ENCODE data around the gene KCTD1.

The KCTD1 gene

DNA sequence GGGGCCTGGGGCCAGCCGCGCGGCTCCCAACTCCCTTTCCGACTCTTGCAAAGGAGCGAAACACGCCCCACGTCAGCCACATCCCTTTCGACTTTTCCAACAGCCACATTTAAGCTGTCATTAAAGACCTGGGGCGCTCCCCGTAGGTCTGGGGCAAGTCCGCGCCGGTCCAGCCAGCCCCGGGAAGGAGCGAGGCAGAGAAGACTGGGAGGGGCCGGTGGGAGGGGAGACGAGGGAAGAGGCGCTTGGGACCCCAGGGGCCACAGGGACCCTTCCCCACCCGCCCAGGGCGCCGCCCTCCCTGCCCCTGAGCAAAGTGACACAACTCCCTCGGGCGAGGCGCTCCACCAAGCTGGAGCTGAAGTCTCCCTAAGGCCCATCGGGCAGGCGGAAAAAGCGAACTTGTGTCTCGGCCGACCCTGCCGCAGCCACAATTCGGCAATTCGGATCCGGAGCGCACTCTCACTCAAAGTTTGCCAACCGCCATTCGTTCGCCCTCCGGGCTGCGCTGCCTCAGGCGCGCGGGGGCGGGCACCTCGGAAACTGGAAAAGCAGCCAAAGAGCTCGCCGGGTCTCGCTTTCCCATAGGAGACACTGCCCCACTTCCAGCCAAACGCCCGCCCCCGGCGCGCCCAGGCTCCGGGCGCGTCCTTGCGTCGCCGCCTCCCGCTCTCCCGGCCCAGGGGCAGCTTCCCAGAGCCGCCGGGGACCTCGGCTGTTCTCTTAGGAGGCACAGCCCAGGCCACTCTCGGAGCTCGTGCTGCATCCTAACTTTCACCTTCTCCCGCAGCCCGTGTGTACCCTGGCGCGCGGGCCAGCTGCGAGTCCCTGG, 1.1 kb upstream of the KCTD1 start:
- no peak for DNase-seq

DNA sequence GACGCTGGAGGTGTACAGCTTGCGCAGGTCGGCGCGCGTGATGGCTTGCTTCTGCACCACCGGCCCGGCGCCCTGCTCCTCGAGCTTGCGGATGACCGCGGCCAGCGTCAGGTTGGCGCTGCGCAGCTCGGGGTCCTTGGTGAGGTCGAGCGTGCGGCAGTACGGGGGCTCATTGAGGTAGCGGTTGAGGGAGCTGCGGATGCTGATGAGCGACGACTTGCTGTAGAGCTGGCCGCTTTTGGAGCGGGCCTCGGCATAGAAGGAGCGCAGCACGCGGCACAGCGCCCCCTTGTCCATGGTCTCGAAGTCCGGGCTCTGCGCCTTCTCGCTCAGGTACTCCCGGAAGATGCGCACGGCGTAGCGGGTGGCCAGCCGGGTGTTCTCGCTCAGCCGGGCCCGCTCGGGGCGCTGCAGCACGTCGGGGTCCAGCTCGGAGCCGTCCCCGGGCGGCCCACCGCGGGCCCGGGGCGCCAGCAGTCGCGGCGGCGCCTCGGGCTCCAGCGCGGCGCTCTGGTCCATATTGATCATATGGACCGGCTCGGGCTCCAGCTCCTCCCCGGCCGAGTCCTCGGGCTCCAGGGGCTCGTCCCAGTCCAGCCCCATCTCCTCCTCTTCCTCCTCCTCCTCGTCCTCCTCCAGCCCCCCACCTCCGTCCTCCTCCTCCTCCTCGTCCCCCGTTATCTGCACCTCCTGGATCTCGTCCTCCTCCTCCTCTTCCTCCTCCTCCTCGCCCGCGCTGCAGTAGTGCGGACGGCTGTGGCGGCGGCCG, 523 bp downstream of the KCTD1 start:
- no peak for DNase-seq

DNA sequence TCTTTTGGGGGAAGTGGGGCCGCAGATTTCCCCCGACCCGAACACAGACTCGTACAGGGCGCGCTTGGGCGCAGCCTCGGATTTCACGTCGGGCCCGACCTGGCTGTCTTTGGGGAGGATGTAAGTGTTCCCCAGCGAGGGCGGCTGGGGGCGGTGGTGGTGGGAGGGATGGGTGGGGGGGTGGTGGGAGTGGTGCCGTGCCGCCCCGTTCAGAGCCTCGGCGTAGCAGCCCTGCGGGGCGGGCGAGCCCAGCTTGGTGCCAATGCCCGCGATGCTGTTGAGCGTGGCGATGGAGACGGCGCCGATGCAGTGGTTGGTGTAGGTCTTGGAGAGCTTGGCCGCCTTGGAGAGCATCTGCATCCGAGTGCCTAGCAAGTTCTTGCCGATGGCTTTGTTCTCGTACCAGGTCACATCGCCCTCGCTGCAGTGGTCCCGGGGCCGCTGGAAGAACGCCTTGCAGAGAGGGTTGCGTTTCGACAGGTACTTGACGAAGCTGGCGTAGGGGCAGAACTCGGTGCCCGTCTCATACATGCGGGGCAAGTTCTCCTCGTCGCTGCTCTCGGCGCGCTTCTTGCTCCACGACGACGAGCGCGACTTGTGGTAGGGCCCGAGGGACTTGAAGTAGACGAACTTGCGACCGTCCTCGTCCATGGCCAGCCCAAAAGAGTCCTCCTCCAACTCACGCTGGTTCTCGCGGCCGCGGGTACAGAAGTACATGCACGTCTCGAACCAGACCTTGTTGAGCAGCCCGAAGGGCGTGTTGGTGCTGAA, 1.3 kb downstream of the KCTD1 start:
- no peak for DNase-seq

DNA sequence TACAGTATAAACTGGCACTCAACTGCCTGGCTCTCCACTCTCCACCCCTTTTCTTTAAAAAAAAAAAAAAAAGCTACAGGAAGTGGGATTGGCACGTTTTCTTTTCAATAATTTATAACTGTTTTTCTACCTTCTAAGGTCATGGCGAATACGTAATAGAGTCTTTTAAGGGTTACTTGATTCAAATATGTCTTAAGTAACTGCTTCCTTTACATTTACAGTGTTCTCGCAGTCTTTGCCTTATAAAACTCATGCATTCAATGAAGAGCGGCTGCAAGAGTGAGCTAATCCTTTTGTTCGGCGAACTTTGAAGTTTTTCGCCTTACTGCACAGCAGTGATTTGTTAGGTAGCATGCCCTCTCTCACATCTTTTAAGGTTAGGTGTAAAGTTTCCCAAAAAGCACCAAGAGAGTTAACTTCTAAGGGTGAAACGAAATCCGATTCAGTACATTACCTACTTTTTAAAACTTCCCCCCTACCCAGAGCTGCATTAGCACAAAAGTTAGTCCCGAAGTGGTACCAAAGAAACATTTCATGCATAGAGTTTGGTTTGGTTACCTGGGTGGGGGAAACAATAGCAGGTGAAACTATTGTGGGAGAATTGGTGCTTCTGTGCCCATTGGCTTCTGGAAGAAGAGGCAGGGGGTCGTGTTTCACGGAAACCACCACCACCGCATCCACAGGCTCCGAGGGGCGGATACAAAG, 2.0 kb downstream of the KCTD1 start:
- no peak for DNase-seq

DNA sequence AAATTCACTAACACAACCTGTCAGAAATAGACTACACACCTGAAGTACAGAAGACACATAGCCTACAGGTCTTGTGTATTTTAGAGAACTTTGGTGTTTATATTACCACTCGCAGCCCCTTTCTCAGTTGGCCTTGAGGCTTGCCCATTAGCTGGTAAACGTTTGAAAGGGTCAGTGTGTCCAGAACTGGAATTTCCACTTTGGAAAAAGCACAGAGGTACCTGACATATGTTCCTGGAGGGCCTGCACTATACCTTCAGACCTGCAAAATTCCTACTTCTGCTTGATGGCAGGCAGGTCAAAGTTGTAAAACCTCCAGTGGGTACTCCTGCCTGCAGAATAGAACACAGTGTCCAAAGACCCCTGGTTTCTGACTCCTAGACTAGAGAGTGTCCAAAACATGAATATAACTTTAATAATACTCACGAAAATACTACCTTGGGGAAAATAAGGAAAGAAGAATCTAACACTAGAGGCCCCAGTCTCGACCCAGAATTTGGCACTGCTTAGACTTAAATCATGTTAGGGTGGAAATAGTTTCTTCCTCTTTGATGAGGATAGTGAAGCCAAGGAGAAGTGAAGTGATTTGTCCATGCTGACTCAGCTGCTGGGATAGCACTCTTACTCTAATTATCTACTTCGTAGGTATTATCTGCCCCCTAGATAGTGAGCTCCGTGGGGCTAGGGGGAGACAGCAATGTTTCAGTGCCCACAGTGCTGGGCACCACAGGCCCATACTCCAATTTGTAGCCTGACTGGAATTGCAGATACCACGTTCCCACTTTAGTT, 2.8 kb downstream of the KCTD1 start:
- no peak for DNase-seq

DNA sequence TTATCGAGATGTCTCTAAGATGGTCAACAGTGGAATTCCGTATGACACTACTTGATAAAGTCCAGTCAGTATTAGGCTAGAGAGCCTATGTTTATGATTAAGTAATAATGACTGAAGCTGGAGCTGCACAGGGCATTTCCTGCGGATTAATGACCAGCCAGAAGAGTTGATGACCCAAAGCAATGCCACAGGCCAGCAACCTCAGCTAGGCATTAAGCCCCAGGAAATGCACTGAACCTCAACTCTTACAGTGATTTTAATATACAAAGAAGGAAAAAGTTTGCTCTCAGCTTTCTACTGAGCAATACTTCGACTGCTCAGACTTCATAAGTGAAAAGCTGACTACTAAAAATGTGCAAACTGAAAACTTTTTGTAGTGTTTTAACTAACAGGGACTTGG, 3.9 kb downstream of the KCTD1 start:
- DNase-seq: no peak

DNA sequence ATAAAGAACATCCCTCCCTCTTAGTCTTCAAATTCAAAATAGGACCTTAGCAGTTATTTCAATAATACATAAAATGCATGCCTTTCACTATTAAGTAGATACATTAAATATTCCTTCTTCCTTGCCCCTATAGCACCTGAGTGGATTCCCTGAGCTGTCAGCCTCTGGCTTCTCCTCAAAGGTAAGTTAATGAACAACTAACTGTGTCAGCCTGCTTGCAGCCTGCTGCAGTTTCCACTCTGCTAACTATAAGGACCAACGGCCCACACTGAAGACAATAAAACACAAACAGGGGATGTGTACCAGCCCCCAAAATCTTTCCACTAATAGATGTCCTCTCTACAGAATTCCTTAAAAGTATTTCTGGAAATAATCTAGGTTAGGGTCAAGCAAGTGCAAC, 5.0 kb downstream of the KCTD1 start:
- no peak for DNase-seq

DNA sequence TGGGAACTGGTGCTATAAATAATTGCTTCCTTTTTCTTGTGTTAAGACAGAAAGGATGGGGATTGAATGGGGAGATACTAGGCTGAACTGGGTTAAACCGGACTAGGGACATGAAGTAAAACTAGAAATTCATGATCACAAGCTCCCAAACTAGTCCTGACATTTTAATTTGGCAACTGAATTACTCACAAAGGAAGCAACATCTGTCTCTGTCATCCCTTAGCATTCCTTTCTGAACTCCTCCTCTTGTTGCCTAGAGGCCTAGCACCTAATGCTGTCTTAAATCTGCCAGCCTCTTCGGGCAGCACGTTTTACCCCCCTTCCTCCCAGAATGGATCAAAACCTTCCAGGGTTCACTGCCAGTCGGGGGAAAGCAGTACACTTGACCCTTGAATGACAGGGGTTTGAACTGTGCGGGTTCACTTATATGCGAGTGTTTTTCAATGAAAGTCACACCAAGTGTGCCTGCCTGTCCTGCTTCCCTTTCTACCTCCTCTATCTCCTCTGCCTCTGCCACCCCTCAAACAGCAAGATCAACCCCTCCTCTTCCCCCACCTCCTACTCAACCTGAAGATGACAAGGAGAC, 8.2 kb downstream of the KCTD1 start:
- no peak for DNase-seq

DNA sequence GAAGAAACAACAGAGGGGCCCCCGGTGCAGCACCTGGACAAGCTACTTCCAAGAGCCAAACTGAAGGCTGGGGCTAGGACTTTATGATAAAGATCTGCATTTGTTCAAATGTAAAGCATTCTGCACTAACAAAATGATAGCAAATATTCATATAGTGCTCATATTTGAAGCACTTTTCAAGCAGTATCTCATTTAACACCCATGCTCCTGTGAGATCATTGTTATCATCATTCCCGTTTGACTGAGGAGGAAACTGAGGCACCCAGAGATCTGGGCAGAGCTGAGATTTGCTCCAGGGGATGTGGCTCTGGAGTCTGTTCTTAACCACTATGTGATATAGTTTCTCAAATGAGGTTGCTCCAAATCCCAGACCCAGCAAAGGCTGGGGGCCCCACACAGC, 9.8 kb downstream of the KCTD1 start:
- no peak for DNase-seq

DNA sequence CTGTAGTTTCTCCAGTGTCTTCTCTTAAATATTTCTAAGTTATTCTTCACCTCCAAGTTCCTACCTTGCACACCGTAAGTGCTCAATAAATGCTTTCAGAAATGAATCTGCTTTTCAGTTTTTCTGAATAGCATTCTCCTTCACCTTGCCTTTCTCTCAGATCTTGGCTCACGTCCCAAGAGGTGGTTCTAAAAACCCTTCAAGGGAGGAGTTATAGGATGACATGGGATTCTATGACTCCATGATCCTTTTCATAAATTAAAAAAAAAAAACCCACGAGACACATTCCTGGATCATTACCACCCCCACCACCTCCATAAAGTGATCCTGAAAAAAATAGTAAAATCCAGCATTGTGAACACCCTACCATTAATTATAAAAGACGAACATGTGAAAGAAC, 11.7 kb downstream of the KCTD1 start:
- DNase-seq: no peak

DNA sequence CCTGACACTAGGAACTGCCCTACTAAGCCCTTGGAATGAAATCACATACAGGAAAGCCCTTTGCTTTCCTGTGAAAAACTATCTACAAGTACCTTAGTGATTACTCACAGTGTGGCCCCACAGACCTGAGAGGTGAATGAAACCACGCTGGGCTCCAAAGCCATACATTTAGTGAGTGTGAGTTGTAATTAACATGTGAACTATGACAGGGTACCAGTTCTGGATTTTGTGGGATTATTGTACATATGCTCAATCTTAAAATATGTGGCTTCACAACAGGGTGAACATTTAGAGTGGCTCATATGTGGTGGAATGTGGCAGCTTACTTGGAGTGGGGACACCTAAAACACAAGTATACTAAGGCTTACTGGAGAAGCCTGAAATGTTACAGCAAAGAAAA, 12.3 kb downstream of the KCTD1 start:
- no peak for DNase-seq

DNA sequence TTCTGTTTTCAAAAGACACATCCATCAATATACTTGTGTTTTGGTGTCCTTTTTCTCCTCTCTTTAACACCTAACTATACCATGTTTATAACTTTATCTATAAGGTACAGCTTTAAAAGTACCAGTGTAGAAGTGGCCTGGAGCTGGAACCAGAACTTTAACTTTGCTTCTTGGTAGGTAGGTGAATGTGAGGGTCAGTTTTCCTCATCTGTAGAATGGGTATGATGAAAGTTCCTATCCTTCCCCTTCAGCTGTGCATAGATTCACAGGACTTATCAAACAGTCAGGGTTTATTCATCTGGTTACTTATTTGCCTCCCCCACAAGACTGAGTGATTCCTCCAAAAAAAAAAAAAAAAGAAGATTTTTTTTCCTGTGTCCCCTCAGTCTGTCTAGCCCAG, 12.7 kb downstream of the KCTD1 start:
- DNase-seq: no peak

DNA sequence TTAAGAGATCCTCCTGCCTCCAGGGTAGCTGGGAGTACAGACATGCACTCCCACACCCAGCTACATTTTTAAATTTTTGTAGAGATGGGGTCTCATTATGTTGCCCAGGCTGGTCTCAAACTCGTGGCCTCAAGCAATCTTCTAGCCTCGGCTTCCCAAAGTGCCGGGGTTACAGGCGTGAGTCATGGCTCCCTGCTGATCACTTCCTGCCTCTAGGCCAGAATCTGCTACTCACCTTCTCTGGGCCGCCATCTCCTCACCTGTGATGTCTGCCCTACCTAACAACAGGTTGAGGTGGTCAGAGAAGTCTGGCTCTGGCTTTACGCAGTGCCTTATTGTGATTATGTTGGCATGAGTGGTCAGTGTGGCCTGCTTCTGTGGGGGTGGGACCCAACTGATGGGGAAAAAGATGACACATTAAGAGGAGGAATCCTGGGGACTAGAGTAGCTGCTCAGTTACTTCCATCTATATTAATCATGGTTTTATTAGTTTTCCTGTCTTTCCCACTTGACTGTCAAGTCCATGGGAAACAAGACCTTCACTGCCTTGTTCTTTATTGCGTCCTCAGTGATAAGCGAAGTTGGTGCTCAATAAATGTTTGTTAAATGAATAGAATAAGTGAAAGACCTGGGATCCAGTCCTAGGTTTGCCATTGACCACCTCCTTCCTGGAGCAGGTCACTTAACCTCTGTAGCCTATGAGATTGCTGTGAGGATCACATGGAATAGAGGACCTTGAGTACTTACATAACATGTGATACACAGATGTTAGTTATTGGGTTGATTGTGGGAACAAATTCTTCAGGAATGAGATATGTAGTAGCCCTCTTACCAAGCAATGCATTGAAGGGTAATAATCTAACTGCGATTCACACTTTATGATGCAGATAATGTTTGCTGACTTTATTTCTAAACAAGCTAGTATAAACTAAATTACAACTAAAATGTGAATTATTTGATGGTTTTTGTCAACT, 15.7 kb downstream of the KCTD1 start:
- no peak for DNase-seq

DNA sequence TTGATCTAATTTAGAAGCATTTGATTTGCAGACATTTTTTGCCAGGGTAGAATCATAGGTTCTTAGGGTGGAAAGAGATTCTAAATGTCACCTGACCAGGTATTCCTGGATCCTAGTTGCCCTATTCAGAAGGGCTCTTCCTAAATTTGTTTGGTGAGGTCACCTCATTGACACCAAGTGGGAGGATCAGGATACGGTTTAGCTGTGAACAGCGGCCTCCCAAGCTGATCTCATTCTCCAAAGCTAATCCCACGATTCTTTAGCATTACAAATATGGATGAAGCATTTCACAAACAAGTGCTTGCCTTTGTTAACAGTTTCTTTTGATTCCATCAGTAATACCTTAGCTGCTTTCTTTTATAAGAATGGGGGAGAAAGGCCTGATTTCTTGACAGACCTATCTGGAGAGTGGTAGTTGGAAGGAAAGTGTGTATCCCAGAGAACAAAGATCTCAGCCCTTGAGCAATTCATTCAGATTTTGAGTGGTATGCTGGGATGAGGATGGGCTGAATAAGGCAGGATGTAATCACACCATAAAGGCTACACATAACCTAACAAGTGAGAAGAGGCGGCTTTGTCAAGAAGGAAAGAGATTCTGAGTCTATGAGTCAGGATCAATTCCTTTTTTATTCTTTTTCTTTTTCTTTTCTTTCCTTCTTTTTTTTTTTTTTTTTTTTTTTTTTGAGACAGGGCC, 16.6 kb downstream of the KCTD1 start:
- DNase-seq: no peak

DNA sequence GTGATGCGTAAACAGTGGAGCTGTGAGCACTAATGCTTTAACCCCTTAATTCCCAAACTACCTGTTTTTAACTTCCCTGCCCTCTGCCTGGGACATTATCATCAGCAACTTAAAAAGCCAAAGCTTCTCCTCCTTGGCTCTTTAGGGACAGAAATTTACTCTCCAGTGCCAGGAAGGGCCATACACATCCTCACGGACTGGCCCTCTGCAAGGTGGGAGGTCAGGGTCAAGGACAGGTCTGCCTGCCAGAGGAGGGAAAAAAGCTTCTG, 21.5 kb downstream of the KCTD1 start:
- no peak for DNase-seq

DNA sequence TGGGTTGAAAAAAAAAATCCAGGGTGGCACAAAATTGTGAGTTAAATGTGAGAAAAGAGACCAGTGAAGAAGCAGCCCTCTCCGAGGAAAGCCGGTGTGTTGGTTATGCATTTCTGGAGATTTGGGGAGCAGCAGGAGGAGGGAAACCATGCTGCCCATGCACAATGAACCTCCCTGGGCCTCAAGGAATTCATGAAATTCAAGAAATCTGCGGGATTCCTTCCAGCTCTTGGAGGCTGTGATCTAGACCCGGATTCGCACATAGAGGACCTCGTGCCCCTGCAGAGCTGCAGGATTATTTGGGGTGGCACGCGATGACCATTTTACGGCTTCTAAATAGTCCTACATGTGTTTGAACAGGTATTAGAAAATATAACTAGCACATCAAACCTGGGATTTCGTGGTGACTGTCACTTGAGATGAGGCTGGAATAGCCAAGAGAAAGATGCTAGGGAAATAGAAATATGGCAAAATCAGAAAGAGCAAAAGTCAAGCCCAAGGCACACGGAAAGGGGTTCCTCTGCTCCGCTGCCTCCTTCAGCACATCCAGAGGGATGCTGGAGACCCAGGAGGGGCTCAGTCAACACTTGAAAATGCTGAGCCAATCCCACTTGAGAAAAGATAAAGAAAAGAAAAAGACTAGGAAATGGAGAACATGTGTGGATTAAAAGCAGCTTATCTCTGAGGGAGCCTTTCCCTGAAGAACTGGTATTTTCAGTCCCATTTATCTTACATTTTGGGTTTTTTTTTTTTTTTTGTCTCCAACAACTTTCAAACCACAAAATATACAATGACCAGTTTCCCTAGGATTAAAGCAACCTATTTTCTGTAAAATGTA, 22.0 kb downstream of the KCTD1 start:
- DNase-seq: no peak

DNA sequence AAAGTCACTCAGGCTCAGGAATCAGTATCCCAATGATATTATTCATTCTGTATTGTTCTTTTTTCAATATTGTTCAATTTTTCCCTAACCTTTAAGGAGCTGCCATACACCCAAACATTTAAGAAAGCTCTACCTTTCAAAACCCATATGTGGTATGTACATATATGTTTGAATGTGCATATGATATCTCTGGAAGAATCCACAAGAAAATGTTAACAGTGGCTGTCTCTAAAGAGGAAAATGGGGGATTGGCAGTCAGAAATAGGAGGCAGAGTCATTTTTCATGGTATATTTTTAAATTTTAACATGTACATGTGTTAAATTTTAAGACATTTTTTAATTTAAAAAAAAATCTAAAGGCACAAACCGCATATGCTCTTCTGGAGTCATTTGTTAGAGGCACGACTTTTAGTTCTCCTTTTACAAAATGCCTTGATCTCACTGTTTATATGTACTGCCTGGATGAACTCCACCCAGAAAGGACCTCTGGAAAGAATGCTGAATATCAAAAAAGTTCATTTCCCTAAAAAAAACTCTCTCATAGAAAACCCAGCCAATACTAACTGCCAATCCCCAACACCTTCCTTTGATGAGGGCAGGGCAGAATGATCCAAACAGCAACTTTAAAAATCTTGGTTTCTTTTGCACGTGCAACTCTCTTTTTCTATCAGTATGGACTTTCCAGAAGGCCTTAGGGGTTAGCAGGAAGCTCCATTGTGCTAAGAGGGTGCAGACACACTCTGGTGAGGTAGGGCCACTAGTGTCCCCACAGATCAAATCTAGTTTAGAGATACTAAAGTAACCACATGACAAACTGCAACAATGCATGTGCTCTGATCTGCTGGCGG, 23.6 kb downstream of the KCTD1 start:
- DNase-seq: no peak

DNA sequence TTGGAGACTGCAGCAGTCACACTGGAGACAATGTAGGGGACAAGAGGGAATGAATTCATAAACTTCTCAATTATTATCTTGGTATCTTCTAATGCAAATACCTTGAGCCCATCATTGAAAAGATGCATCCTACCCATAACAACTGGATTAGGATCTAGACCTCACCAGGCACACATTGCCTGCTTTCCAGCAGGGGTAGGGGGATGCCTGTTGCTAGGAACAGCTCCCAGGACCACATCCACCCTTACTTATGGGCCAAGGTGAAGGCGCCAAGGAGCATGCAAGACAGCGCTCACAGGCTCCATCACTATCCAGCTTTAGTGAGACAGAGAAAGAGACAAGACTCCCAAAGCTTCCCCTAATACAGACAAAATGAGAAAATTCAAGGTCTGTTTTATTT, 24.4 kb downstream of the KCTD1 start:
- no peak for DNase-seq
